NK-92 treated with Interleukin-12 subunit alpha and Interleukin-12 subunit beta, amount 100 ng/mL, for 24 hours (cell line): ENCODE measurements around the gene PGR.

Source experiments
- DNase-seq: peaks from one replicate; lab custom pipeline; 2025; lab: John Stamatoyannopoulos, UW

PGR gene

DNA sequence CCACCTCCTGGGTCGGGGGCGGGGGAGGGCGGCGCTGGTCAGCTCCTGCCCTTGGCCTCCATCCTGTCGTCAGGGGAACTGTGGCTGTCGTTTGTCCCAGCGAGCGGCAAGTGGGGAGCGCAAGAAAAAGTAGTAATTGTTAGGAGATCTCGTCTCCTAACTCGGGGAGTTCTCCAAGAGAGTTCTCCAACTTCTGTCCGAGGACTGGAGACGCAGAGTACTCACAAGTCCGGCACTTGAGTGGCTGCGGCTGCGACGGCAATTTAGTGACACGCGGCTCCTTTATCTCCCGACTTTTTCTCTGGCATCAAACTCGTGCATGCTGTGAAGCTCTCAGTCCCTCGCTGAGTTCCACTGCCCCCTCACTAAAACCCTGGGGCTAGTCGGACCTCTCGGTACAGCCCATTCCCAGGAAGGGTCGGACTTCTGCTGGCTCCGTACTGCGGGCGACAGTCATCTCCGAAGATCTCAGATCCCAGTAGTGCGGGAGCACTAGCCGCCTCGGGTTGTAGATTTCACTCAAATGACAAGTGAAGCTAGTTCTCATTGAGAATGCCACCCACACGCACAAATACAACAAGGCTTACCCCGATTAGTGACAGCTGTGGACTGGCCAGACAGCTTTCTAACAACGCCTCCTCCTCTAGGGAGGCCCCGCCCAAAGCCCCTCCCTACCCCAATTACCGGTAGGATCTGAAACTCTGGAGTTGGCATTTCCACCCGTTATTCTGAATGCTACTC is at the start of gene PGR:
Gene PGR, minus strand, starts transcription at position 611 of the 741 bp plus-strand sequence. CDS start 743 bp downstream, outside the sequence.
- no peak for DNase-seq

DNA sequence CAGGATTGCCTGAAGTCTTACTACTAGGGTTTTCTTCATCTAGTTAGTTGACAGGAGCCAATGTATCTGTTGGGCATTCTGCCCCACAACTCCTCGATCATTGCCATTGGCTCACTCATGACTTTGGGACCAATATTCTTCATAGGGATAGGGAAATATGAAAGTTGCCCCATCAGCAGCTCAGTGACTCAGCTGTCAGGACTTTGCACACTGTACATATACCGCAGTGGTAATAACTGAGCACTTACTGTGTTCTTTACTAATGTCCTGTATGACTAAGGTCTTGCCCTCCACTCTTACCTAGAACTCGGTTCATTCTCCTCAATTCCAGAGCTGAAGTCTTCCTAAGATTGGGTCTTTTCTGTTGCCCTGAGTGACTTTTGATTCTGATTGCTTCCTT is 46.8 kb upstream of the PGR start:
- no peak for DNase-seq

DNA sequence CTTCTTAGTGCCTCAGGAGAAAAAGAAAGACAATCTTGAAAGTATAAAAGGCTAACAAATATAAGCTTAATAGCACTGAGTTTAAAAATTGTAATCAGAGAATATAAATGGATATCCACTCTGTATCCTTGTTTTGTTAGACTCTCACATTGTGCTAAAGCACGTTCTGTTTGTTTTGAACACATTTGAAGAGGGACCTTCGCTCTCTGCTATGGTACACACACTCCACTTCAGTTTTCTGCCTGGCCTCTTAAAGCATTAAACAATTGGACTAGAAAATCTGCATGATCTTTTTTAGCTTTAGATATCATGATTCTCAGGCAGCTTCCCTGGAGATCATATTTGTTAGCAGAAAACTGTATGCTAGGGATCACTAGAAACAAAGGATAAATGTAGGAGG is 40.3 kb upstream of the PGR start:
- DNase-seq, result no peak

DNA sequence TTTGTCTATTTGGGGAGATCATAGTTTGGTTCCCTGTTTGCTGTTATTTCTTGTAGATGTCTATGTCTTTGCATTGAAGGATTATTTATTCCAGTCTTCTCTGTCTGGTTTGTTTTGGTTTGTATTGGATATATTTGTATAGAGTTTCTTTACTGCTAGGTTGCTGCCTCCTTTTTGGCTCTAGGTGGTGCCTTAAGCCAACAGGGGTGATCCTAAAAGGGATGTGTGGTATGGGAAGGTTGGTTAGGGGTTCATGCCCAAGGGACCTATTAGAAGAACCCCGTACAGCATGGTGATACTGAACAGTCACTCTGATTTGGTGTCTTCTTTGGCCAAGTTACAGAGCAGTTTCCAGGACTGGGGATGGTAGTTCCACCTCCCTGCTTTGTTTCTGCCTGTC is 36.4 kb upstream of the PGR start:
- no peak for DNase-seq

DNA sequence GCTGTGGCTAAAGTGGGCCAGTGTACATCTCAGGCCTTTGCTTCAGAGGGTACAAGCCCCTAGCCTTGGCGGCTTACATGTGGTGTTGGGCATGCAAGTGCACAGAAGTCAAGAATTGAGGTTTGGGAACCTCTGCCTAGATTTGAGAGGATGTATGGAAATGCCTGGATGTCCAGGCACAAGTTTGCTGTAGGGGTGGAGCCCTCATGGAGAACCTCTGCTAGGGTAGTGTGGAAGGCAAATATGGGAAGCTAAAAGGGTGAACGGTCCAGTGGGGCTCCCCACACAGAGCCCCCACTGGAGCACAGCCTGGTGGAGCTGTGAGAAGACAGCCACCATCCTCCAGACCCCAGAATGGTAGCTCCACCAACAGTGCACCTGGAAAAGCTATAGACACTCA is 28.5 kb upstream of the PGR start:
- DNase-seq, result no peak

DNA sequence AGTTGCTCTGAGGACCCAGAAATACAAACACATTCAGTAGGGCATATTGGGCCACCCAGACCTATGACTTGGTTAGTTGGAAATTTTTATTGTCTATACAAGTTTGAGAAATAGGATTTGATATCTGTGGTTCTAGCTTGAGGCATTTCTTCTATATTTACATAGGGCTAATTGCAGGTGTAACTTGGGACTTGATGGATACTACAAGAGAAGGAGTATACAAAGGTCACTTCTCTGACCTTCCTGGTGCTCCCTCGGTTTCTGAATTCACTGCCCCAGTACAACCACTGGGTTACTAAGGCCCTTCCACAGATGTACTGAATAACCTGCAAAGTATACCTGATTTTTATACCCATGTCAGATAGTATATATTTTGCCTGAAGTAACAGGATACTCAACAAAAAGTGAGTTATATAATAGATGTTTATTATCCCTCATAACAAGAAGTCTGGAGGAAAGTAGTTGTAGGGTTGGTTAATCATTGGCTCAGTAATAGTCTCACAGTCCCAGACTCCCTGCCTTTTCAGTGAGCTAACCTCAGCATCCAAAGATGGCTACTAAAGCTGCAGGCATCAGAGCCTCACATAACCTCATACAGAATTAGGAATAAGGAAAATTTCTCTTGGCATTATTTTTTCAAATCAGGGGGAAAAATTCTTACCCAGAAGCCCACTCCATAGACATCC is 8.8 kb upstream of the PGR start:
- DNase-seq, result no peak

DNA sequence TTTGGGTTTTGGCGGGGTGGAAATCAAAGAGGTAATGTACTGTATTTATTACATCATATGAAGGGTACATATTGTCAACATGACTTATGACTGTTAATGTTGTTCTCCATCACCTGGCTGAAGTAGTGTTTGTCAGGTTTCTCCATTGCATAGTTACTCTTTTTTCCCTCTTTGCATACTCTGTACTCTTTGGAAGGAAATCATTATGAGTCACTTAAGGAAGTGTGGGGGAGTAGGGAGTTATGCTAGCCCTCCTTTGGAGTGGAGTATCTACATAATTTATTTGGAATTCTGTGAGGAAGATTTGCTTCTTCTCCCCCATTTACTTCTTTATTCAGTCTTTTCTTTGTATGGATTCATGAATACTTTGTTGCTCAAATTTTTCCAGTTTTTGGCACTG is 3.6 kb upstream of the PGR start:
- no peak for DNase-seq

DNA sequence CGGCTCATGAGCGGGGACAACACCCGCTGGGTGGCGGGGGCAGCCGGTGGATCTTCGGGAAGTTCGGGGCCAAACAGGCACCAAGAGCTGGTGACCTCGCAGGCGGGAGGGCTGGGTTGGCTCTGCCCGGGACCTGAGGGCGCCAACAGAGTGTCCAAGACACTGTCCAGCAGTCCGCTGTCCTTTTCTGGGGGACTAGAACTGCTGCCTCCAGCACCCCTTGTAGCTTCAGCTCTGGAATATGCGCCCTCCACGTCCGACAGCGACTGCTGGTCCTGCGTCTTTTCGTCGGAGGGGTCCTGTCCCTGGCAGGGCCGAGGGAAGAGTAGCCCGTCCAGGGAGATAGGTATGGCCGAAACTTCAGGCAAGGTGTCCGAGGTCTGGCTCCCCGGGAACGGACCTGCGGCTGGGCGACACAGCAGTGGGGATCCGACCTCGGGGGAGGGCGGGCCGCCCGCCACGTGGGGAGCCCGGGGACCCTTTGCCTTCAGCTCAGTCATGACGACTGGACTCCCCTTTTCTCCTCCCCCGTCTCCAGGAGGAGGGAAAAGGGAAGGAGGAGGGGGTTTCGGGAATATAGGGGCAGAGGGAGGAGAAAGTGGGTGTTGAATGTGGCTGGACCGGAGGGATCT is 926 bp downstream of the PGR start:
- DNase-seq, result no peak

DNA sequence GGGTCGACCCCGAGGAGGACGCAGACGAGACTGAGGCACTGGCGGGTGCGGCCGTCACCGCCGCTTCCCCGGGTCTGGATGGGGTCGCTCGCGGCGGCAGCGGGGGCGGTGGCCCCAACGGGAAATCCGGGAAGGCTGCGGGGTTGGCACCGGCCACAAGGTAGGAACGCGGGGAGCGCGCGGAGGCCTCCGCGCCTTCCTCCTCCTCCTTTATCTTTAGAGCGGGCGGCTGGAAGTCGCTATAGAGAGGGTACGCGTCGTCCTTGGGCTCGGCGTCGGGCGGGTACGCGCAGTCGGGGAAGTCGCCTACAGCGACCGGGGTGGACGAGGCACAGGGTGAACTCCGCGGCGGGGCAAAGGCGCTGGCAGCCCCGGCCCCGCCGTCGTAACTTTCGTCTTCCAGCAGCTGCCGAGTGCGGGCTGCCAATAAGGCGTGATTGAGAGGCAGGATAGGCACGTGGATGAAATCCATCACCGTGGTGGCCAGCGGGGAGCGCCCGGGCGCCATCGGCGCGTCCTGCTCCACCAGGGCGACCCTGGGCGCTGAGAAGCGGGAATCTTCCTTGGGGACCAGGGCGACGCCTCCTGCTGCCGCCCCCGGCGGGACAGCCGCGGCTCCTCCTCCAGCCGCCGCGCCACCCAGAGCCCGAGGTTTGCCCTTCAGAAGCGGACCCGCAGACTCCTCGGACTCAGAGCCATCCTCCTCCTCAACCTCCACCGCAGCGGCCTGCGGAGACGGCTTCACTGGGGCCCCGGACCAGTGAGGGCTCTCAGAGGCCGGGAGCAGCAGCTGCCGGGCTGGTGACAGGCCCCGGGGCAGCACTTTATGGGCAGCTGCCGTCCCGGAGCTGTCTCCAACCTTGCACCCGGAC is 1.7 kb downstream of the PGR start:
- DNase-seq, result no peak

DNA sequence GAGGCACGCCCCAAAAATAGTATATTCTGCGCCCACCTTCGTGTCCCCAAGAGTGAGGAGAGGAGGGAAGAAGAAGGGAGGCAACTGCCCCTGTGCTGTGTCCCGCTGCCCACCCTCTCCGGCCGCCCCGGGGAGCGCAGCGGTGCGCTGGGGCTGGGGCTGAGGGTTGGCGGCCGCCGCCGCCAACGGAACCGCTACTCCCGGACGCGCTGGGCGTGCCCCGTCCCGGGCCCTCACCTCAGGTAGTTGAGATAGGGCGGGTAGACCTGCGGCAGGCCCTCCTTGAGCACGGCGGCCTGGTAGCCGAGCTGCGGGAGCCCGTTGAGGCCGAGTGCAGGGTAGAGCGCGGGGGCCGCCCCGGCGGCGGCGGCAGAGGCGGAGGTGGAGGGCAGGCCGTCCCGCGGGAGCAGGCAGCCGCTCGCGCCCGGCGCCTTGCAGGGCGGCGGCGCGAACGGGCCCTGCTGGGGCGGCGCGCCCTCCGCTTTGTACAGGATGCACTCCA is 2.4 kb downstream of the PGR start:
- DNase-seq, result no peak

DNA sequence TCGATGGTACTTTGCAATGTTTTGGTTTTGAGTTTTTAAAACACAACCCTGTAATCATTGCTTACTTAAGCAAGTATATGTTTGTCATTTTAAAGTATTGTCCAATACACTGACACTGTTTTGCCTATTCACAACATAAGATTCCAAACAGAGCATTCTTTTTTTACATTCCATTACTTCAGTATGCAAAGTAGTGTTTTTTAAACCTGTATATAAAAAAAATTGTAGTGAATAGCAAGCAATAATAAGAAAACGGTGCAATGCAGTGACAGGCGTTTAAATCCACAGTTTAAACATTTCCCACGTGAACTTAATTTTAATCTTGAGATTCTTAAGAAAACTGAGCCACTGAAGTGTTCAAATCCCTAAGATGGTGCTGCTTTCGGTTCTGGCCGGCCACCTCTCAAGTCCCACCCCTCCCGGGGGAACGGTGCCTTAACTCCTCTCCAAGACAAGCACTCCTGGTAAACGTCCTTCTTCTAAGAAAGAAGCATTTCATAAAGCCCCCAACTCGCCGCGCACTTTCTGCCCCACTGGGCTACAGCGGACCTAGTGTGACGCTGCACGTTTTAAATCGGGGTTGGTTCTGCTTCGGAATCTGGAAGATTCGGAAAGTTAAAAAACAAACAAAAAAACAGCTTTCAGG is 2.9 kb downstream of the PGR start:
- no peak for DNase-seq

DNA sequence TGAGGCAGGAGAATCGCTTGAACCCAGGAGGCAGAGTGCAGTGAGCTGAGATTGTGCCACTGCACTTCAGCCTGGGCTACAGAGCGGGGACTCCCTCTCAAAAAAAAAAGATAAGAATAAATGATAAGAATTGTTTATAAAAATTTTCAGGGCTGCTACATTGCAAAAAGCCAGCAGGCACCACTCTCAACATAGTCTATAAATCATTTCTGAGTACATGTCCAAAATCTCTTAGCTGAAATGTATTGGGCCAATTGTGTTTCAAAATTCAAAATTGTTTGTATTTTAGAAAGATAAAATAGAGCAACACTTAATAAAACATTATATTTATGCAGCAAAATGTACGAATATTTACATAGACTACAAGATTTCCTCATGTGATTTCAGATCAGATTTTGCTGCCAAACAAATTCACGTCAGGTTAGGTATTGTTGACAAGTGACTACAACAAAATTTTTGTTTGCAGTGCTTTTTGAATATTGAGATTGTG is 13.9 kb downstream of the PGR start:
- DNase-seq, result no peak

DNA sequence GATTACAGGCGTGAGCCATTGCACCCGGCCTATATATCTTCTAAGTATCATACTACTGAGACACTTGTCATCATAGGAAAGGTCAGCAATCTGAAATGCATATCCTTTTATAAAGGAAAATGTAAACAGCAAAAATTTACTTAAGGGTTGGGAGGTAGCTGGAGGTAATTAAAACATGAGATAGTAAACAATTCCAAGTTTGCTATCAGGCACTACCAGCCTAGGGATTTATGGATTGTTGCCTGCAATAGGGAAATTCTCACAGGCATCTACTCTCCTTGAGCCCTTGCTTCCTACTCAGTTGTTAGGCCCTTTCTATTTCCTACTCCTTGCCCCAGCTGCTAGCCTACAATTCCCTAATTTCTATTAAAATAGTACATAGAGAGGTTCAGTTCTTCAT is 16.1 kb downstream of the PGR start:
- DNase-seq, result no peak

DNA sequence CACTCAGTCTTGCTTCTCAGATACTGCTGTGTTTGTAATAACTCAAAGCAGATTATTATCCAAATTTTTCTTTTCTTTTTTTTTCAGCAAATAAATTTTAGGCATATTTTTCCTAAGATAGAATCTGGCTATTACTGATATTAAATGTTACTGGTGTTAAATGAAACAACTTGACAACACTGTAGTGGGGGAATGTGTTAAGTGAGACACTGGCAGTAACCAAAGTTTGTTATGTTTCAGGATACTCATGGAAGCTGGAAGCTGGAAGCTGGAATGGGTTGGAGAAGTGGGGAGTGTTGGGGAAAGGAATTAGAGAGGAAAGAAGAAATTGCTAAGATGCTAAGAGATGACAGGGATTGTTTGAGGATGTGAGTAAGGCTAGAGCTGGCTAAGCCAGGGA is 24.9 kb downstream of the PGR start:
- DNase-seq, result no peak

DNA sequence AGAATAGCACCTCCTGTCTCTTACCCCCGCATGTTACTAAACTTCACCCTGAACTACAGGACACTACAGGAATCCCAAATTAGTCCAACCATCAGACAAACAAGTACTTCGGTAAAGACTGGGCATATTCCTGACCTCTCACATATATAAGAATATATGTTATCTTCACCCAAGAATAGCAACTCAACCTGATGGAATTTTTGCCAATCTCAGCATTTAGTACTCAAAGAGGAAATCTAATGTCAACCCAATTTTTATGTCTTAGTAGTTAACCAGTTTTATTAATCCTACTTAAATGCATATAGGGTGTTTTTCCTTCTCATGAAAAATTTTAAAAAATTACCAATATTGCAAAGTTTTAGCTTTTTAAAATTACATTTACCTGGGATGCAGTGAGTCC is 26.2 kb downstream of the PGR start:
- no peak for DNase-seq

DNA sequence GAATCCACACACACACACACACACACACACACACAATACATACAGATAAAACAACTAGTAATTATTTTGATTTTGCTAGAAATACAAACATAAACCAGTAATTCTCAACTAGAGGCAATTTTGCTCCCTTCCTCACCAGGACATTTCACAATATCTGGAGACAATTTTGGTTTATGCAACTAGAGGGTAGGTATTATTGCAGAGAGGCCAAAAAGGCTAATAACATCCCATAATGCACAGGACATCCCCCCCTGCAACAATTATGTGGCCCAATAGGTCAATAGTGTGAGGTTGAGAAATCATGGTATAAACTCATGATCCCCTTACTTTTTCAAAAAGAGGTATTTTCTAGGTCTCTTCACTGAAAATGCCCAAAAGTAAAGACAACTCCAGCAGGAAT is 29.0 kb downstream of the PGR start:
- no peak for DNase-seq

DNA sequence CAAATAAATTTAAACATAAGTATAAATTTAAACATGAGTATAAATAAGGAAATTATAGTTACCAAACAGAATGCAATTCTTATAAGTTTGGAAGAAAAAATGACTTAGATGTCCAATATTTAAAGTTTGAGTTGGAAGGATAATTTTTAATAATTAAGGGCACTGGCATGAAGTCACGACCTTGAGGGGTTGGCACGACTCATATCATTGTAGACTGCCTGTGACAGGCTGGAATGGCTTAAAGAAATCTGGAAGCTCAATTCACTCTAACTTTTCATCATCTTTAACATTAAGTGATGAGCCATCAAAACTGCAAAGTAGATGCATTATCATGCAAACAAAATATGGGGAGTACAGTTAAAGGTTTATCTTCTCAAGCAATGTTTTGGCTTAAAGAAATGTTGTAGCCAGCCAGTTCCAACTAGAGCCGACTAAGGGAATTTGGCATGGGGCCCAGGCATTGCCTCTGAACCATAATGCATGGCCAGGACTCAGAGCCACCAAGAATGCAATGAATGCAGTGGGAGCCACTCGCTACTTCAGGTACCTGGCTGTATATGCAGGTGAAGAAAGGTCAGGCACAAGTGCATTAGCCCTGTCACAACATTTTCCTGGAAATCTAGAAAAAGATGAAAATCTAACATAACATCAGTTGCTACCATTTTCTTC is 33.4 kb downstream of the PGR start:
- no peak for DNase-seq

DNA sequence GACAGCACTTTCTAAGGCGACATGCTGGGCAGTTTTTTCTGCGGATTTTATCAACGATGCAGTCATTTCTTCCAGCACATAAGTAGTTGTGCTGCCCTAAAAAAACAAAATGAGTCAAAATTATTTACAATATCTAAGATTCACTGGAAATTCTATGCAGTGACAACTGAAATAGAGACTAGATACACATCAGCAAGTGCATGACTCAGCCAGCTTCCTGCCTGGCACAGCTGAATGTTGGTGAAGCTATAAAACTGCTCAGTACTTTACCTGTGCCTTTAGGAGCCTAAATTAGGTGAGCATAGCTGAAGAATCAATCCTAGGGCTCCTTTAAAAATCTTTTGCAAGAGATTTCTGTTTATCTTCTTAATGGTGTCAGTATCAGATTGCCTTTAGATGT is 37.8 kb downstream of the PGR start:
- DNase-seq, result no peak

DNA sequence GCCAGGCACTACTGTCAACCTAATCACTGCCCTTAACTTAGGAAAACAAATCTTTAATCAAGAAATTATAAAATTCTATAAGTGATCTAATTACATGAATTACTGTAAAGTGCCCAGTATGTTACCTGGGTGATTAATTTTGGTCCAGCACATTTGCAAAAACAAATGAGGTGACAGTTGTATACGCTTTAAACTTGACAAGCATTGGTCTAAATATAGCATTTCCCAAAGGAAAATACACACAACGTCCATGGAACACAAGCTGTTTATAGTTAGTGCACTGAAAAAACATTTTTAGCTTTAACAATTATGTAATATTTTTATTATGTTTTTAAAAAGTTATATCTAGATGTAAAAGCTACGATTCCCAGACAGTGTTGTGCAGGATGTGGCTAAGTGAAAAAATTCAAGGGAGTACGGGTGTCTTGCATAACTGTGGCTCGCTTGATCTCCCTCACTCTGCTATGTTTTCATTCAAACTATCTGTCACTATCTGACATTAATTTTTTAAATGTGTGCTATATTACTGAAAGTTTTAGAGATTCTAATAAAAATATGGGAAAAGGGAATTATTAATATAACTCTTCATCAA is 38.8 kb downstream of the PGR start:
- no peak for DNase-seq

DNA sequence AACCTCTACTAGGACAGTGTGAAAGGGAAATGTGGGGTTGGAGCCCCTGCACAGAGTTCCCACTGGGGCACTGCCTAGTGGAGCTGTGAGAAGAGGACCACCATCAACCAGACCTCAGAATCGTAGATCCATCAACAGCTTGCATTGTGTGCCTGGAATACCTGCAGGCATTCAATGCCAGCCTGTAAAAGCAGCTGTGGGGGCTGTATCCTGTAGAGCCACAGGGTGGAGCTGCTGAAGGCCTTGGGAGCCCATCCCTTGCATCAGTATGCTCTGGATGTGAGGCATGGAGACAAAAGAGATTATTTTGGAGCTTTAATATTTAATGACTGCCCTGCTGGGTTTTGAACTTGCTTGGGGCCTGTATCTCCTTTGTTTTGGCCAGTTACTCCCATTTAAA is 46.3 kb downstream of the PGR start:
- no peak for DNase-seq

DNA sequence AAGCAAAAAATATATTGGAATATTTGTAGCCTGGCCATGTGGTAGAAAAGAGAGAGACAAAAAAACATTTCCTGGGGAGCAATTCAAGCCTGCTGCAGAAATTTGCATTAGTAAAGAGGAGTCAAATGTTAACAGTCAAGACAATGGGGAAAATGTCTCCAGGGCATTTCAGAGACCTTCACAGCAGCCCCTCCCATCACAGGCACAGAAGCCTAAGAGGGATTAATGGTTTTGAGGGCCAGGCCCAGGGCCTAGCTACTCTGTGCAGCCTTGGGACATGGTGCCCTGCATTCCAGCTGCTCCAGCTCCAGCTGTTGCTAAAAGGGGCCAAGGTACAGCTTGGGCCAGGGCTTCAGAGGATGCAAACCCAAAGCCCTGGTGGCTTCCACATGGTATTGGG is 46.8 kb downstream of the PGR start:
- DNase-seq, result no peak
